T-helper 2 cell treated with Interferon-gamma antibody and Interleukin-4, amounts not matched to agents 5 μg/mL and 100 μg/mL, for 36 hours (primary cell): ENCODE results near the gene CDK19.
A peak's percentile ranks its signal among the peaks of the same experiment; 100 is the strongest.
"Not testable (repeated sequence)": the region's sequence is repeated elsewhere in the genome, so short reads cannot be mapped to it uniquely, and the experiment has no call there.

Experiments used
- DNase-seq: peaks from one replicate; pipeline ENCODE4 v3.0.0; 2021; ENCODE audit warnings: low spot score
- H3K27ac Mint-ChIP-seq: one replicate; pipeline ENCODE4 v1.8.0; 2021; ENCODE audit warnings: mild to moderate bottlenecking, mixed read lengths
- H3K27me3 Mint-ChIP-seq: one replicate; pipeline ENCODE4 v1.8.0; 2021; ENCODE audit warnings: low read depth, mixed read lengths
- H3K36me3 Mint-ChIP-seq: one replicate; pipeline ENCODE4 v1.8.0; 2021; ENCODE audit warnings: low read depth, mixed read lengths
- H3K4me1 Mint-ChIP-seq: one replicate; pipeline ENCODE4 v1.8.0; 2021; ENCODE audit warnings: low read depth, mixed read lengths
- H3K4me3 Mint-ChIP-seq: one replicate; pipeline ENCODE4 v1.8.0; 2022; ENCODE audit warnings: mild to moderate bottlenecking, moderate library complexity, mixed read lengths
- H3K9me3 Mint-ChIP-seq: one replicate; pipeline ENCODE4 v1.8.0; 2021; ENCODE audit warnings: mixed read lengths

The CDK19 gene

DNA sequence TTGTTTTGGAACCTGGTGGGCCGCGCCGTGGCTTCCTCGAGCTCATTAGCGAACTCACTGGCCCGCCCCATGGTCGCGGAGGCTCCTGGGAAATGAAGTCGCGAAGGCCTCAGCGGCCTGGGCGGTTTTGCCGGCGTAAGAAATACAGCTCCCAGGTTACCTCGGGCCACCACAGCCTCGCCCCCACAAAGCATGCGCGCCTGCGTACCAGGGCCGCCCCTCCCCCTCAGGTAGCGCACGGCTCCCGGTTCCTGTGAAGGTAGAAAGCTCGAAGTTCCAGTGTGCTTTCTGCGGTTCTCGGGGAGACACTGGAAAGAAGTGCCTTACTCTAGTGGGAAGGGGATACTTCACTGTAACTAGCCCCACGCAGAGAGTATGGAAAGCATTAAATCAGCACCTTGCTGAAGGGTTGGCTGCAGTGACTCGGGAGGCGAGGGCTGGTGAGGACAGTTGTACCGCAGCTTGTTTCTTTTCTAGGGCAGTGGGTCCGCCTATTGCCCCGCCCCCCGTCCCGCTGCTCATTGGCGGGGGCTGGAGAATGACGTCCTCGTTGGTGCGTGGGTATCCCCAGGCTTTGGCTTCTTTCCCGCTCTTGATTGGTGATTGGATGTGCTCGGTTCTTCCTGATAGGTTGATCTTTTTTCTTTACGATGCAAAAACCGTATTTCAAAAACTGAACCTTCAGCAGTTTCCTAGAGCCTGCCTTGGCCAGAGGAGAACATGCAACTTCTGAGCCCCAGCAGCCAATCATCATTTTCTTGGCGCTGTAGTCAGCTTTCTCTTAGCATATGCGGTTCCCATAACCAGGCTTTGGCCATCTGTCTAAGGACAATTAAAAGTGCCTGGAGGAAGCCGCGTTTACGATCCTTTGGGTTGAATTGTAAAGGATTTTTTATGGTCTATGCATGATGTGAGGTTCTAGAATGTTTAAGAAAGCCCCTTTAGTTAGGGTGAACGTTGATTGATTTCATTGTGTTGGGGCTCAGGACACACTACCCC is at the start of gene CDK19:
TSS of gene CDK19 (minus strand) at position 59 of the 999 bp plus-strand sequence. CDS start 333 bp downstream, outside the sequence.
- Mint-ChIP-seq H3K27ac (peak within 1 kb of the TSS; percentile 100), H3K27me3 (no peaks in the 10 kb centered on the region), H3K4me3 (peak within 1 kb of the TSS; percentile 99), H3K9me3 (no peaks in the 10 kb centered on the region), H3K4me1 (peaks cover 43% of the 10 kb centered on the region), H3K36me3 (peaks cover 8% of the 10 kb centered on the region)
- DNase-seq, result peak; percentile 99

DNA sequence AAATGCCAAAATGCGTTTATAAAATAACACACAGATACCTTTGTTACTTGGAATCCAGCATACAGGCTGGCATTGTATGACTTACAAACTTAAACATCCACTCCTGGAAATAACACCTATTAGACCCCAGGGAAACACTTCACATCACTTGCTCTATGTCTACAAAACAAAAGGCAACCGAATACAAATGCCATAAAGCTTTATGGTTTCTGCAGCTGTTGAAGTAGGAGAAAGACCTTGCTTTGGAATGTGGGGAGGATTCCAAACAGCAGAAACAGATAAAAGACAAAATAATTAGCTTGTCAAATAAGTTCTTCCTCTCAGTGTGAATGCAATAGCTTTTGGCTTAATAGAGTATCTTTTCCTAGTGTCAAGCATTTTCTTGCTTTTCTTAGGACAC is 49.6 kb upstream of the CDK19 start:
- Mint-ChIP-seq H3K36me3 (no peaks in the 10 kb centered on the region), H3K4me3 (no peak overlapping the region)
- DNase-seq, result no peak

DNA sequence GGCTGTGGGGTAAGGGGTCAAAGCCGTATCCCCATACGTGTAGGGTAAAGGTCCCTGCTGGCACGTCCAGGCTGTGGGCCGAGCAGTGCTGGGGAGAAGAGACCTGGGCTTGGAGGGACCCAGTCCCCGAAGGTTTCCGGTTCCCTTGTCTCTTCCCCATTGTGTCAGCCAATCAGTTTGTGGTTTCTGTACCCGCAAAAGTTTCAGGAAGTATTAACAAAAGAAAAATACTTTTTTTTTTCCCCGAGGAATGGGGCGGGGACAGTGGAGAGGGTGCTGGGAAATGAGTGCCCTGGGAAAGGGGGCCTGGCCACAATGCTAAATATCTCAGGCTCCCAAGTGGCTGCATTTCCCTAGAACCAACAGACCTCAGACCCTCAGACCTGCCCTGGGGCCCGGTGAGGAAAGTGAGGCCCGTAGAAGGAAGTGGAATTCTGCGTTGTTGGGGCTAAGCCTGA is 44.1 kb upstream of the CDK19 start:
- Mint-ChIP-seq H3K27ac (peak overlapping the region; percentile 60), H3K9me3 (no peaks in the 10 kb centered on the region), H3K27me3 (no peaks in the 10 kb centered on the region), H3K36me3 (peaks cover 3% of the 10 kb centered on the region), H3K4me1 (peaks cover 4% of the 10 kb centered on the region), H3K4me3 (peak overlapping the region; percentile 22)
- no peak for DNase-seq

More for the DNA sequence above, 49.6 kb upstream of the CDK19 start:
- Mint-ChIP-seq H3K9me3 (no peaks in the 10 kb centered on the region), H3K27me3 (no peaks in the 10 kb centered on the region), H3K4me1 (peaks cover 10% of the 10 kb centered on the region), H3K27ac (no peak overlapping the region)

DNA sequence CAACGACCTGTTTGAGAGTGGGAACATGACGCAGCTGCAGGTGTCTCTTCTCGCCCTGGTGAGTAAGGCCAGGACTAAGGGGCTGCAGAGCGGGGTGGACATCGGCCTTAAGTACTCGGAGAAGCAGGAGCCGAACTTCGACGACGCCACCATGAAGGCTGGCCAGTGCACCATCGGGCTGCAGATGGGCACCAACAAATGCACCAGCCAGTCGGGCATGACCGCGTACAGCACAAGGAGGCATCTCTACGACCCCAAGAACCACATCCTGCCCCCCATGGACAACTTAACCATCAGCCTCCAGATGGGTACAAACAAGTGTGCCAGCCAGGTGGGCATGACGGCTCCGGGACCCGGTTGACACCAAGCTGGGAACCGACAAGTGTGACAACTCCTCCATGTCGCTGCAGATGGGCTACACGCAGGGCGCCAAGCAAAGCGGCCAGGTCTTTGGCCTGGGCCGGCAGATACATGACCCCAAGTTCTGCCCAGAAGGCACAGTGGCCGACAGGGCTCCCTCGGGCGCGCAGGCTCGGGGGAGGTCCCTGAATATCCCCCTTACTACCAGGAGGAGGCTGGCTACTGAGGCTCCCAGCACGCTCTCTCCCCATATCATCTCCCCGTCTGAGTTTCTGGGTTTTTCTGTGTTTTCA is 43.4 kb upstream of the CDK19 start:
- peaks cover 2% of the 10 kb centered on the region for H3K27me3 Mint-ChIP-seq
- no peak overlapping the region for H3K4me3 Mint-ChIP-seq
- no peaks in the 10 kb centered on the region for H3K9me3 Mint-ChIP-seq
- peaks cover 4% of the 10 kb centered on the region for H3K4me1 Mint-ChIP-seq
- H3K36me3 Mint-ChIP-seq, result peaks cover 3% of the 10 kb centered on the region
- peak overlapping the region; percentile 60 for H3K27ac Mint-ChIP-seq
- DNase-seq, result no peak

DNA sequence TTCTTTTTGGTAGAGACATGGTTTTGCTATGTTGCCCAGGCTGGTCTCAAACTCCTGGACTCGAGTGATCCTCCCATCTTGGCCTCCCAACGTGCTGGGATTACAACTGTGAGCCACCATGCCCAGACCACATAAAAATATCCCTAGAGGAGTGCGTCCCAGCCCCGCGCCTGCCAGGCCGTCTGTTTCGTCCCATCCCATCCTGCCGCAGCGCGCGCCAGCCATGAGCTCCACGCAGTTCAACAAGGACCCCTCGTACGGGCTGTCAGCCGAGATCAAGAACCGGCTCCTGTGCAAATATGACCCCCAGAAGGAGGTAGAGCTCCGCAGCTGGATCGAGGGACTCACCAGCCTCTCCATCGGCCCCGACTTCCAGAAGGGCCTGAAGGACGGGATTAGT is 42.7 kb upstream of the CDK19 start:
- Mint-ChIP-seq H3K4me3 (no peak overlapping the region), H3K9me3 (no peaks in the 10 kb centered on the region), H3K4me1 (peaks cover 4% of the 10 kb centered on the region), H3K27me3 (peaks cover 4% of the 10 kb centered on the region), H3K27ac (no peak overlapping the region), H3K36me3 (peaks cover 3% of the 10 kb centered on the region)
- no peak for DNase-seq

DNA sequence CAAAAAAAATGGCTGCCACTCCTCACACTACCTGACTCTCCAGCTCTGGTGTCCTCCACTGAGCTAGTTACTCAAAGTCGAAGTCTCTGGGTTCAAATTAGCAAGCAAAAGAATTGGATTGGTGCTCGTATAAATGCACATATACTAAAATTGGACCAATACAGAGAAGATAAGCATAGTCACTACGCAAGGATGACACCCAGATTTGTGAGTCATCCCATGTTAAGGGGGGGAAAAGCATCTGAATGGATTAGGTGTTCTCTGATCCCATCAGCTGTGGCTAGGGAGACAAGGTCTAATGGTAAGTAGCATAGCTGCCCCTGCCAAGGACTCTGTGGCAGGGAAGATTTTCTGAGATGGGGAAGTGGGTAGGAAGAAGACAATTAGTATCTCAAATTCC is 41.0 kb upstream of the CDK19 start:
- Mint-ChIP-seq H3K27ac (no peak overlapping the region), H3K27me3 (peaks cover 6% of the 10 kb centered on the region)

DNA sequence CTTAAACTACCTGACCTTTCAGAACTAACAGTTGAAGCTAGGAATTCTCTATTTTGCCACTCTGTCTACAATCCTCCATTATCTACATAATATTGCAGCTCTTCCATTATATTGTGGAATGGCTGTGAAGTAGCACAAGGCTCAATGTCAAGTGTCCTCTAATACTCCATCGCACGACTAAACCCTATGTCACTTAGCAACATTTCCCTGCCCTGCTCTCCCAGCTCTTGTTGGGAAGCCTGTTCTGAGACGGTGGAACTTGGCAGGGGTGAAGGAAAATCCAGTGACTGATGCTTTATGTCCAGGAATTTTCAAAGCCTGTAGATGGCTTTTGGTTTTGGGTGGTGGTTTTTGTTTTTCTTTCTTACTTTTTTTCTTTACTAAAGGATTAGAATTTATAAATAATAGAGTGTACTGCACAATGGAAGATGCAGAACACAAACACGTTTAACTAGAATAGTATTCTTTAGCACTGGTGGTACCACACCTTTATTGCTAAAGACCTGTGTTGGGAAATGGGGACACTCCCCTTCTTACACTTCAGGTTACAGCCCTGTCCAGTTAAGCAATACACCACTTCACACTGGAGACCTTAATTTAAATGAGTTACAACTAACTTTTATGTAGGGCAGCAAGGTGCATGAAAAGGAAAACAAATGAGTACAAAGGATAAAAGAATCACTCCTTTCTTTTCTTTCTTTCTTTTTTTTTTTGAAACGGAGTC is 38.6 kb upstream of the CDK19 start:
- no peak overlapping the region for H3K27ac Mint-ChIP-seq
- H3K9me3 Mint-ChIP-seq, result no peaks in the 10 kb centered on the region
- H3K27me3 Mint-ChIP-seq, result peaks cover 12% of the 10 kb centered on the region
- no peaks in the 10 kb centered on the region for H3K4me1 Mint-ChIP-seq
- H3K4me3 Mint-ChIP-seq, result no peak overlapping the region
- H3K36me3 Mint-ChIP-seq, result no peaks in the 10 kb centered on the region
- DNase-seq, result no peak

More for the DNA sequence above, 41.0 kb upstream of the CDK19 start:
- Mint-ChIP-seq H3K4me1 (peaks cover 4% of the 10 kb centered on the region), H3K9me3 (no peaks in the 10 kb centered on the region), H3K4me3 (no peak overlapping the region), H3K36me3 (peaks cover 3% of the 10 kb centered on the region)
- no peak for DNase-seq

DNA sequence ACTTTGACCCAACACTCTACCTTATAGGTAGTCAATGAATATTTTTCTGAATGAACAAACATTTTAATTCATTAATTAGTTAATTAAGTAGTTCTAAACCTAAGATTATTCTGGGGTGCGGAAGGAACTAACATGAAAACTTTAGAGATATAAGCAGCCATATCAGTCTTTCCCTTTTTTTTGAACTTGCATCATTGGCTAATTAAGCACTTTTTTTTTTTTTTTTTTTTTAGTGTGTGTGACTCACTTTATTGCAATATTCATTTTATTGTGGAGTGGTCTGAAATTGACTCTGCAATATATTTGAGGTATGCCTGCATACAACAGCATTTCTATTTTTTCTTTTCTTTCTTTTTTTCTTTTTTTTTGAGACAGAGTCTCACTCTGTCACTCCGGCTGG is 37.5 kb upstream of the CDK19 start:
- no peak overlapping the region for H3K27ac Mint-ChIP-seq
- DNase-seq, result no peak

DNA sequence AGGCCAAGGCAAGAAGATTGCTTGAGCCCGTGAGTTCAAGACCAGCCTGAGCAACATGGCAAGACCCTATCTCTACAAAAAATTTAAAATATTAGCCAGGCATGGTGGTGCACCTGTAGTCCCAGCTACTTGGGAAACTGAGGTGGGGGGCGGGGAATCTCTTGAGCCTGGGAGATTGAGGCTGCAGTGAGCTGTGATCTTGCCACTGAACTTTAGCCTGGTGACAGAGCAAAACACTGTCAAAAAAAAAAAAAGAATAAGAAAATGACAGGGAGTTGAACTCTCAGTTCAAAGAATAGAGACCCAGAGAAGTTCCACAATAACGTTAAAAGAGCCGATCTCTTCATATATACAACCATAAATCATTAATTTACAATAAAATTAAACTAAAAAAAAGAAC is 34.5 kb upstream of the CDK19 start:
- peaks cover 21% of the 10 kb centered on the region for H3K27me3 Mint-ChIP-seq
- H3K4me3 Mint-ChIP-seq, result no peak overlapping the region
- no peak overlapping the region for H3K27ac Mint-ChIP-seq
- H3K9me3 Mint-ChIP-seq, result no peaks in the 10 kb centered on the region
- H3K36me3 Mint-ChIP-seq, result peaks cover under 1% of the 10 kb centered on the region
- no peaks in the 10 kb centered on the region for H3K4me1 Mint-ChIP-seq
- DNase-seq, result no peak

More for the DNA sequence above, 37.5 kb upstream of the CDK19 start:
- H3K27me3 Mint-ChIP-seq, result peaks cover 21% of the 10 kb centered on the region
- no peaks in the 10 kb centered on the region for H3K9me3 Mint-ChIP-seq
- H3K4me1 Mint-ChIP-seq, result no peaks in the 10 kb centered on the region
- no peak overlapping the region for H3K4me3 Mint-ChIP-seq
- no peaks in the 10 kb centered on the region for H3K36me3 Mint-ChIP-seq

DNA sequence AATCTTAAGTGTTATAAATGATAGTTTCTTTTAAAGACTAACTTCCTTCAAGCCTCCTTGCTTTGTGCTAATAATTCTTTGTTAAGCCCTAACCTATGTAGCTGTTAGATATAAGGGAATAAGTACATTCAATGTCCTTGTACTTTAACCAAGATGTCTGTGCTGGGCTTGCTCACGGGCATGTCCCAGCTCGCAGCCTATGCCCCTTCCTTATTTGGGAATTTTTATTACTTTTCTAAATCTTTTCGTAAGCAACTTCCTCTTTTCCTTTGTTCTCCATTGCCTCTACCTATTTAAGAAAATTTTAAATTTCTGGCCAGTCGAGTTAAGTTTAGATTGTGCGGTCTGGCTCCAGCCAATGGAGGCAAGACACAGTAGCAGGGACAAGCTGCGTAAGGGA is 26.0 kb upstream of the CDK19 start:
- H3K27ac Mint-ChIP-seq, result no peak overlapping the region

DNA sequence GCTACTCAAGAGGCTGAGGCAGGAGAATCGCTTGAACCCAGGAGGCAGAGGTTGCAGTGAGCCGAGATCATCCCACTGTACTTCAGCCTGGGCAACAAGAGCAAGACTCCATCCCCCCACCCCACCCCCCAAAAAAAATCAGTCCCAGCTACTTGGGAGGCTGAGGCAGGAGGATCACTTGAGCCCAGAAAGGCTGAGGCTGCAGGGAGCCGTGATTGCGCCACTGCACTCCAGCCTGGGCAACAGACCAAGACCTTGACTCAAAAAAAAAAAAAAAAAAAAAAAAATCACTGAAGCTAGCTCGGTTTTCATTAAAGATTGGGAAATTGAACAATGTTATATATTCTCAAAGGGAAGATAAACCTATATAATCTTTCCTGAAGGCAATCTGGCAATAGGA is 20.5 kb upstream of the CDK19 start:
- H3K4me1 Mint-ChIP-seq, H3K36me3 Mint-ChIP-seq, H3K4me3 Mint-ChIP-seq, H3K27me3 Mint-ChIP-seq, DNase-seq, H3K9me3 Mint-ChIP-seq, H3K27ac Mint-ChIP-seq: not testable (repeated sequence)

More for the DNA sequence above, 26.0 kb upstream of the CDK19 start:
- Mint-ChIP-seq H3K4me3 (no peak overlapping the region), H3K9me3 (no peaks in the 10 kb centered on the region), H3K4me1 (no peaks in the 10 kb centered on the region), H3K27me3 (peaks cover 4% of the 10 kb centered on the region), H3K36me3 (peaks cover 2% of the 10 kb centered on the region)
- DNase-seq, result no peak

DNA sequence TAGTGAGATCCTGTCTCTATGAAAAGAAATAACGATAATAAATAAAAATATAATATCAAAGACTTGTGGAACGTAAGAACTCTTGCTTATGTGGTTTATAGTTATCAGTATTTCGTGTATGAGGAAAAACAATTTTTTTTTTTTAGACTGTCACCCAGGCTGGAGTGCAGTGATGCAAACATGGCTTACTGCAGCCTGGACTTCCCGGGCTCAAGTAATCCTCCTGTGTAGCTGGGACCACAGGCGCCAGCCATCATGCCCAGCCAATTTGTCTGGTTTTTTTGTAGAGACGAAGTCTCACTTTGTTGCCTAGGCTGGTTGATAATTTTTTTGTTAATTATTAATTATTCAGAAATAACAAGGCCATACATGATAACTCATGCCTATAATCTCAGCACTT is 18.6 kb upstream of the CDK19 start:
- H3K9me3 Mint-ChIP-seq, result no peaks in the 10 kb centered on the region
- H3K4me3 Mint-ChIP-seq, result no peak overlapping the region
- H3K27me3 Mint-ChIP-seq, result peaks cover 2% of the 10 kb centered on the region
- DNase-seq, result no peak
- H3K36me3 Mint-ChIP-seq, result no peaks in the 10 kb centered on the region
- H3K4me1 Mint-ChIP-seq, result no peaks in the 10 kb centered on the region
- no peak overlapping the region for H3K27ac Mint-ChIP-seq

DNA sequence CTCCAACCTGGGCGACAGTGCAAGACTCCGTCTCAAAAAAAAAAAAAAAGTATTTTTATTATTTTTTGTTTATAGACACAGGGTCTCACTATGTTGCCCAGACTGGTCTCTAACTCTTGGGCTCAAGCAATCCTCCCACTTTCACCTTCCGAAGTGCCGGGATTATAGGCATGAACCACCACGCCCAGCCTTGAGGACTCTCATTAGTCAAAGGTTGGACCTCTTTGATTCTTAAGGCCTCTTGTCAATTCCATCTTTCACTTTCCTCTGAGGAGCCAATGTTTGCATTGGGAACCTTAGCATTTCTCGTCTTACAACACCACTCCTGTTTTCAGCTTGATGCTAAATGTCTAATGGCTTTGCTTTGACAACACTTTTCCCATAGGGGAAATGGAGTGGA is 16.1 kb upstream of the CDK19 start:
- Mint-ChIP-seq H3K4me1 (no peaks in the 10 kb centered on the region), H3K27me3 (no peaks in the 10 kb centered on the region), H3K27ac (no peak overlapping the region), H3K36me3 (no peaks in the 10 kb centered on the region), H3K4me3 (no peak overlapping the region), H3K9me3 (no peaks in the 10 kb centered on the region)
- DNase-seq, result no peak

DNA sequence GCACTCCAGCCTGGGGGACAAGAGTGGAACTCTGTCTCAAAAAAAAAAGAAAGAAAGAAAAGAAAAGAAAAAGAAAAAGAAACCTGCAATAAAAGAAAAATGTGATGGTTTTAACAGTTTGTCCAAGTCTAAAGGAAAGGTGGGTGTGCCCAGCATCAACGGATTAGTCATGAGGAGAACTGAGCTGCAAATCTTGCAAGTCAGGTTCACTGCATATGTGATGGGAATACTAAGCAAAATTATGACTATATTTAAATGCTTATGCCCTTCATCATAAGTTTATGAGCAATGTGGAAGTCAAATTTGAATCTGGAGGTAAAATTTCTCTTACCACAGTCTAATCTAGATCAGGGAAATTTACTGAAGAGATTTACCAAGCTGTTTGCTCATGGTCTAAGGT is 13.1 kb upstream of the CDK19 start:
- Mint-ChIP-seq H3K4me3 (no peak overlapping the region), H3K4me1 (no peaks in the 10 kb centered on the region), H3K36me3 (no peaks in the 10 kb centered on the region), H3K27ac (no peak overlapping the region), H3K9me3 (no peaks in the 10 kb centered on the region), H3K27me3 (peaks cover 8% of the 10 kb centered on the region)
- no peak for DNase-seq
